HEK293 (cell line): ENCODE results near the gene CACNB2.
"Not testable (repeated sequence)": the region's sequence is repeated elsewhere in the genome, so short reads cannot be mapped to it uniquely, and the experiment has no call there.

ENCODE experiments used
- CTCF ChIA-PET: fragments of 350-600 bp; formaldehyde crosslinking; extraction: SDS; loops from one replicate; lab custom pipeline; 2021; ENCODE audit warnings: antibody characterized with exemption; lab: Yijun Ruan, JAX
- POLR2A ChIA-PET: fragments of 300-600 bp; formaldehyde crosslinking; extraction: SDS; loops from one replicate; lab custom pipeline; 2020; ENCODE audit warnings: antibody characterized with exemption, inconsistent platforms; lab: Yijun Ruan, JAX
- H3K27ac ChIP-seq: fragments of 200-500 bp; sonication (Bioruptor generic); 2 replicates; pipeline ENCODE4 v1.5.1; 2014; ENCODE audit warnings: low read depth, low read length, control low read depth, inconsistent platforms; ENCODE audit errors: extremely low read depth
- H3K36me3 ChIP-seq, 2 experiments: fragments of 200-500 bp in 1 of 2; sonication (Bioruptor generic) in 1 of 2; 1 replicate in 1 of 2; 2 replicates in 1 of 2; pipeline ENCODE4 v1.5.1; 2014 to 2017; ENCODE audit warnings: inconsistent platforms in 2 of 2, low read length in 2 of 2; ENCODE audit not compliant: control insufficient read depth in 2 of 2, insufficient read depth in 1 of 2
- H3K4me1 ChIP-seq: fragments of 200-500 bp; sonication (Bioruptor generic); 2 replicates; pipeline ENCODE4 v1.5.1; 2014; ENCODE audit warnings: mild to moderate bottlenecking, low read length, inconsistent platforms; ENCODE audit not compliant: control insufficient read depth, insufficient read depth
- H3K4me3 ChIP-seq: 2 replicates; pipeline ENCODE4 v1.5.1; 2011; ENCODE audit warnings: low read depth, mild to moderate bottlenecking, control low read depth, low read length, moderate library complexity
- H3K9me3 ChIP-seq: fragments of 200-500 bp; sonication (Bioruptor generic); 2 replicates; pipeline ENCODE4 v1.5.1; 2014; ENCODE audit warnings: low read depth, low read length, inconsistent platforms; ENCODE audit not compliant: control insufficient read depth, insufficient read depth
- HIC1 ChIP-seq: fragments of 450-650 bp; formaldehyde crosslinking; IDR thresholded peaks from 2 replicates; pipeline ENCODE4 v1.5.1; 2016; ENCODE audit warnings: missing biosample characterization, missing genetic modification characterization
- HOXA7 ChIP-seq: sonication (generic); formaldehyde crosslinking; IDR thresholded peaks from 2 replicates; pipeline ENCODE4 v1.8.1; 2022; ENCODE audit warnings: missing genetic modification reagents, borderline replicate concordance
- INSM2 ChIP-seq: fragments of 450-650 bp; formaldehyde crosslinking; IDR thresholded peaks from 2 replicates; pipeline ENCODE4 v1.5.1; 2016; ENCODE audit warnings: missing biosample characterization, missing genetic modification characterization
- KLF1 ChIP-seq: fragments of 450-650 bp; formaldehyde crosslinking; IDR thresholded peaks from 2 replicates; pipeline ENCODE4 v1.5.1; 2016; ENCODE audit warnings: missing biosample characterization, missing genetic modification characterization
- PRDM1 ChIP-seq: fragments of 450-650 bp; formaldehyde crosslinking; IDR thresholded peaks from 2 replicates; pipeline ENCODE4; 2016; ENCODE audit warnings: missing biosample characterization, missing genetic modification characterization
- SP3 ChIP-seq: fragments of 450-650 bp; formaldehyde crosslinking; IDR thresholded peaks from 2 replicates; pipeline ENCODE4 v1.5.1; 2016; ENCODE audit warnings: missing biosample characterization, missing genetic modification characterization
- ZBTB20 ChIP-seq: fragments of 450-650 bp; formaldehyde crosslinking; IDR thresholded peaks from 2 replicates; pipeline ENCODE4 v1.5.1; 2016; ENCODE audit warnings: missing biosample characterization, missing genetic modification characterization
- ZFP3 ChIP-seq: fragments of 450-650 bp; formaldehyde crosslinking; IDR thresholded peaks from 2 replicates; pipeline ENCODE4 v1.5.1; 2016; ENCODE audit warnings: low read depth, missing biosample characterization, missing genetic modification characterization
- ZNF140 ChIP-seq: fragments of 450-650 bp; formaldehyde crosslinking; IDR thresholded peaks from 2 replicates; pipeline ENCODE4 v1.5.1; 2016; ENCODE audit warnings: missing biosample characterization, missing genetic modification characterization
- ZNF274 ChIP-seq, 2 experiments: fragments of 200-500 bp in 1 of 2; fragments of 450-650 bp in 1 of 2; sonication (Bioruptor generic) in 1 of 2; formaldehyde crosslinking in 1 of 2; IDR thresholded peaks; 2 replicates each; pipeline versions ENCODE4 v1.5.1 to v1.6.1; 2014 to 2016; ENCODE audit warnings: borderline replicate concordance in 1 of 2, inconsistent platforms in 1 of 2, low read length in 1 of 2, missing biosample characterization in 1 of 2, missing genetic modification characterization in 1 of 2
- ZNF292 ChIP-seq: fragments of 450-650 bp; formaldehyde crosslinking; IDR thresholded peaks from 2 replicates; pipeline ENCODE4 v1.5.1; 2016; ENCODE audit warnings: low read depth, missing biosample characterization, missing genetic modification characterization, borderline replicate concordance
- ZNF530 ChIP-seq: fragments of 450-650 bp; formaldehyde crosslinking; IDR thresholded peaks from 2 replicates; pipeline ENCODE4 v1.5.1; 2016; ENCODE audit warnings: low read depth, missing biosample characterization, missing genetic modification characterization
- ZNF549 ChIP-seq: fragments of 450-650 bp; IDR thresholded peaks from 2 replicates; pipeline ENCODE4 v1.5.1; 2018; ENCODE audit warnings: missing biosample characterization, missing genetic modification characterization, mild to moderate bottlenecking, inconsistent platforms, moderate library complexity
- ZNF596 ChIP-seq: fragments of 450-650 bp; IDR thresholded peaks from 2 replicates; pipeline ENCODE4 v1.5.0; 2018; ENCODE audit warnings: missing biosample characterization, mild to moderate bottlenecking, missing genetic modification characterization, moderate library complexity
- ZNF600 ChIP-seq: fragments of 450-650 bp; formaldehyde crosslinking; IDR thresholded peaks from 2 replicates; pipeline ENCODE4 v1.5.1; 2016; ENCODE audit warnings: missing biosample characterization, missing genetic modification characterization
- ZNF792 ChIP-seq: fragments of 450-650 bp; formaldehyde crosslinking; IDR thresholded peaks from 2 replicates; pipeline ENCODE4 v1.5.1; 2016; ENCODE audit warnings: missing biosample characterization, missing genetic modification characterization
- TF ChIP-seq, protein P1 (sequence below): fragments of 450-650 bp; formaldehyde crosslinking; IDR thresholded peaks from 2 replicates; pipeline ENCODE4 v1.5.1; 2016; ENCODE audit warnings: missing biosample characterization, missing genetic modification characterization

CACNB2 gene

GRCh38 chr10:18570386-18570785 lies 430.2 kb downstream of the CACNB2 start:
- H3K9me3 ChIP-seq, CTCF ChIA-PET, POLR2A ChIA-PET, H3K4me1 ChIP-seq, H3K27ac ChIP-seq, H3K4me3 ChIP-seq, H3K36me3 ChIP-seq: not testable (repeated sequence)
- TF ChIP-seq ZNF530 (tag by site-specific recombination) (peak; percentile 87), ZNF140 (tag by site-specific recombination) (peak; percentile 18; the same call in 1 of the 2 replicates)

DNA sequence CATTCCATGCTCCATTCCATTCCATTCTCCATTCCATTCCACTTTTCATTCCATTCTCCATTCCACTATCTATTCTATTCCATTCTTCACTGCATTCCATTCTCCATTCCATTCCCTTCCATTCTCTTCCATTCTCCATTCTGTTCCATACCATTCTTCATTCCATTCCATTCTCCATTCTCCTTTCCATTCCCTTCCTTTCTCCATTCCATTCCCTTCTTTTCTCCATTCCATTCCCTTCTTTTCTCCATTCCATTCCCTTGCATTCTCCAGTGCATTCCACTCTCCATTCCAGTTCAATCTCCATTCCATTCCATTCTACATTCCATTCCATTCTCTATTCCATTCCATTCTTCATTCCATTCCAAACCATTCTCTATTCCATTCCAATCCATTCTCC lies 430.9 kb downstream of the CACNB2 start:
- no peaks in the 10 kb centered on the region; a peak in 1 of 3 replicates for H3K36me3 ChIP-seq
- CTCF ChIA-PET, result no interaction called here
- POLR2A ChIA-PET, result no interaction called here

DNA sequence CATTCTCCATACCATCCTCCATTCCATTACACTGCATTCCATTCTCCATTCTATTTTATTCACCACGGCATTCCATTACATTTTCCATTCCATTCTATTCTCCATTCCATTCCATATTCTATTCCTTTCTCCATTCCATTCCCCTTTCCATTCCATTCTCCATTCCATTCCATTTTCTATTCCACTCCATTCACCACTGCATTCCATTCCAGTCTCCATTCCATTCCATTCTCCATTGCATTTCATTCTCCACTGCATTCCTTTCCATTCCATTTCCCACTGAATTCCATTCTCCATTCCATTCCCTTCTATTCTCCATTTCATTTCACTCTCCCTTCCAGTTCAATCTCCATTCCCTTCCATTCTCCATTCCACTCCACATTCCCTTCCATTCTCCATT lies 431.6 kb downstream of the CACNB2 start:
- H3K36me3 ChIP-seq, result no peaks in the 10 kb centered on the region; a peak in 1 of 3 replicates
- TF ChIP-seq PRDM1 (tag by site-specific recombination) (peak; percentile 78), HIC1 (no peak)
- no peaks in the 10 kb centered on the region for H3K9me3 ChIP-seq
- ChIA-PET CTCF (no interaction called here), POLR2A (no interaction called here)
- no peak overlapping the region for H3K27ac ChIP-seq
- no peaks in the 10 kb centered on the region for H3K4me1 ChIP-seq
- H3K4me3 ChIP-seq, result no peak overlapping the region

More for the DNA sequence above, 430.9 kb downstream of the CACNB2 start:
- Histone ChIP-seq H3K4me1 (no peaks in the 10 kb centered on the region), H3K9me3 (no peaks in the 10 kb centered on the region), H3K27ac (no peak overlapping the region)
- 0 out of 2 replicates have a peak, but pooled peaks have one; percentile 25 for TF ChIP-seq ZNF530 (tag by site-specific recombination)
- TF ChIP-seq PRDM1 (tag by site-specific recombination), result peak; percentile 91
- TF ChIP-seq SP3 (tag by site-specific recombination), result no peak
- TF ChIP-seq, all 188 proteins: peak for 2
- H3K4me3 ChIP-seq, result no peak overlapping the region

- ChIA-PET POLR2A (no interaction called here), CTCF (no interaction called here)
- Histone ChIP-seq H3K27ac (no peak overlapping the region), H3K4me1 (no peaks in the 10 kb centered on the region), H3K36me3 (peaks cover 0 to 5% of the 10 kb centered on the region in 2 experiments; a peak in 2 of 3 replicates), H3K9me3 (no peaks in the 10 kb centered on the region), H3K4me3 (no peak overlapping the region)
- TF ChIP-seq HOXA7 (CRISPR knock-in tag) (no peak), ZNF549 (no peak), ZNF596 (no peak), ZNF274 (IDR thresholded peaks at IDR 0.05; ENCODE audit: low read length) (no peak), ZNF274 (tag by site-specific recombination; IDR thresholded peaks at IDR 0.05; ENCODE audit: borderline replicate concordance) (0 out of 2 replicates have a peak, but pooled peaks have one; percentile 16), ZNF292 (tag by site-specific recombination) (no peak), PRDM1 (tag by site-specific recombination) (peak; percentile 37; the same call in 1 of the 2 replicates), ZNF530 (tag by site-specific recombination) (peak; percentile 78; the same call in 1 of the 2 replicates), INSM2 (tag by site-specific recombination) (no peak), ZFP3 (tag by site-specific recombination) (no peak), ZBTB20 (no peak), KLF1 (no peak), ZNF792 (no peak), ZNF600 (tag by site-specific recombination) (no peak)
- TF ChIP-seq, protein P1, sequence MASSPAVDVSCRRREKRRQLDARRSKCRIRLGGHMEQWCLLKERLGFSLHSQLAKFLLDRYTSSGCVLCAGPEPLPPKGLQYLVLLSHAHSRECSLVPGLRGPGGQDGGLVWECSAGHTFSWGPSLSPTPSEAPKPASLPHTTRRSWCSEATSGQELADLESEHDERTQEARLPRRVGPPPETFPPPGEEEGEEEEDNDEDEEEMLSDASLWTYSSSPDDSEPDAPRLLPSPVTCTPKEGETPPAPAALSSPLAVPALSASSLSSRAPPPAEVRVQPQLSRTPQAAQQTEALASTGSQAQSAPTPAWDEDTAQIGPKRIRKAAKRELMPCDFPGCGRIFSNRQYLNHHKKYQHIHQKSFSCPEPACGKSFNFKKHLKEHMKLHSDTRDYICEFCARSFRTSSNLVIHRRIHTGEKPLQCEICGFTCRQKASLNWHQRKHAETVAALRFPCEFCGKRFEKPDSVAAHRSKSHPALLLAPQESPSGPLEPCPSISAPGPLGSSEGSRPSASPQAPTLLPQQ (tag by site-specific recombination), result no peak
Measured at GRCh38 chr10:18572959-18573561, 432.8 kb downstream of the CACNB2 start.
